H9 (cell line): Measurements from ENCODE around the gene GTF3C1. TPM values are rescaled to one million over a fixed set of nuclear protein-coding genes. Genes with fewer than 3 reads are reported as not detected.

Experiments
- DNase-seq: peaks from one replicate; pipeline ENCODE4 v3.0.0-alpha.2; 2017
- H2AFZ ChIP-seq: one replicate; pipeline ENCODE4 v1.6.1; 2013; ENCODE audit warnings: mild to moderate bottlenecking, low read length, control low read depth, moderate library complexity
- H2AK5ac ChIP-seq: 2 replicates; pipeline ENCODE4 v1.6.1; 2013; ENCODE audit warnings: low read length, control low read depth, mixed read lengths; ENCODE audit not compliant: insufficient read length
- H2BK120ac ChIP-seq: one replicate; pipeline ENCODE4 v1.6.1; 2013; ENCODE audit warnings: low read depth, mild to moderate bottlenecking, low read length, control low read depth, inconsistent platforms; ENCODE audit not compliant: poor library complexity, severe bottlenecking
- H2BK12ac ChIP-seq: 2 replicates; pipeline ENCODE4 v1.6.1; 2013; ENCODE audit warnings: low read length, control low read depth, mixed read lengths, low read depth; ENCODE audit not compliant: insufficient read length
- H2BK15ac ChIP-seq: 2 replicates; pipeline ENCODE4 v1.6.1; 2013; ENCODE audit warnings: low read depth, low read length, control low read depth
- H2BK20ac ChIP-seq: one replicate; pipeline ENCODE4 v1.6.1; 2013; ENCODE audit warnings: low read depth, mild to moderate bottlenecking, low read length, control low read depth, inconsistent platforms; ENCODE audit not compliant: poor library complexity, severe bottlenecking
- H2BK5ac ChIP-seq: 2 replicates; pipeline ENCODE4 v1.6.1; 2013; ENCODE audit warnings: low read length, control low read depth, mixed read lengths; ENCODE audit not compliant: insufficient read length
- H3K14ac ChIP-seq: 2 replicates; pipeline ENCODE4 v1.6.1; 2013; ENCODE audit warnings: low read length, control low read depth; ENCODE audit not compliant: insufficient read depth
- H3K18ac ChIP-seq: 2 replicates; pipeline ENCODE4 v1.6.1; 2013; ENCODE audit warnings: low read depth, mild to moderate bottlenecking, mixed read lengths, low read length, control low read depth; ENCODE audit not compliant: insufficient read length
- H3K23ac ChIP-seq: 2 replicates; pipeline ENCODE4 v1.6.1; 2013; ENCODE audit warnings: low read length, control low read depth, mixed read lengths, low read depth; ENCODE audit not compliant: insufficient read length
- H3K23me2 ChIP-seq: 2 replicates; pipeline ENCODE4 v1.6.1; 2013; ENCODE audit warnings: low read depth, mild to moderate bottlenecking, mixed read lengths, low read length, control low read depth; ENCODE audit not compliant: insufficient read length, poor library complexity, severe bottlenecking
- H3K27ac ChIP-seq: 2 replicates; pipeline ENCODE4 v1.5.1; 2013; ENCODE audit warnings: low read length, control low read depth, mixed read lengths, low read depth; ENCODE audit not compliant: insufficient read length
- H3K27me3 ChIP-seq: 2 replicates; pipeline ENCODE4 v1.6.1; 2013; ENCODE audit warnings: low read length, control low read depth, inconsistent platforms; ENCODE audit not compliant: insufficient read depth
- H3K4ac ChIP-seq: 2 replicates; pipeline ENCODE4 v1.6.1; 2013; ENCODE audit warnings: low read depth, mild to moderate bottlenecking, control low read depth, inconsistent platforms, low read length, moderate library complexity
- H3K4me1 ChIP-seq: 2 replicates; pipeline ENCODE4 v1.6.1; 2013; ENCODE audit warnings: low read length, control low read depth, inconsistent platforms; ENCODE audit not compliant: insufficient read depth
- H3K4me2 ChIP-seq: 2 replicates; pipeline ENCODE4 v1.6.1; 2013; ENCODE audit warnings: low read length, control low read depth, mixed read lengths; ENCODE audit not compliant: insufficient read length, insufficient read depth
- H3K56ac ChIP-seq: 2 replicates; pipeline ENCODE4 v1.6.1; 2013; ENCODE audit warnings: low read depth, mild to moderate bottlenecking, mixed read lengths, low read length, control low read depth; ENCODE audit not compliant: insufficient read length
- H3K79me1 ChIP-seq: 2 replicates; pipeline ENCODE4 v1.6.1; 2013; ENCODE audit warnings: low read depth, mild to moderate bottlenecking, moderate library complexity, low read length, control low read depth, inconsistent platforms; ENCODE audit not compliant: insufficient read depth, poor library complexity, severe bottlenecking
- H3K79me2 ChIP-seq: 2 replicates; pipeline ENCODE4 v1.6.1; 2013; ENCODE audit warnings: low read length, control low read depth, inconsistent platforms; ENCODE audit not compliant: insufficient read depth
- H3K9ac ChIP-seq: 2 replicates; pipeline ENCODE4 v1.6.1; 2013; ENCODE audit warnings: low read length, control low read depth, mixed read lengths; ENCODE audit not compliant: insufficient read length; ENCODE audit errors: extremely low read depth
- H3K9me3 ChIP-seq: one replicate; pipeline ENCODE4 v1.6.1; 2013; ENCODE audit warnings: low read depth, low read length, inconsistent platforms; ENCODE audit not compliant: control insufficient read depth
- H3T11ph ChIP-seq: one replicate; pipeline ENCODE4 v1.6.1; 2013; ENCODE audit warnings: mild to moderate bottlenecking, low read length, control low read depth, inconsistent platforms
- H4K20me1 ChIP-seq: one replicate; pipeline ENCODE4 v1.6.1; 2013; ENCODE audit not compliant: control insufficient read depth, insufficient read length, insufficient read depth
- H4K5ac ChIP-seq: 2 replicates; pipeline ENCODE4 v1.6.1; 2013; ENCODE audit warnings: low read depth, mild to moderate bottlenecking, mixed read lengths, low read length, control low read depth; ENCODE audit not compliant: insufficient read length
- H4K8ac ChIP-seq: replicated peaks from 2 replicates; pipeline ENCODE4 v1.6.1; 2013; ENCODE audit warnings: low read length, control low read depth, mixed read lengths, low read depth; ENCODE audit not compliant: insufficient read length
- H4K91ac ChIP-seq: 2 replicates; pipeline ENCODE4 v1.6.1; 2013; ENCODE audit warnings: low read depth, mild to moderate bottlenecking, moderate library complexity, mixed read lengths, low read length, control low read depth; ENCODE audit not compliant: insufficient read length
- H3K27ac Mint-ChIP-seq, 3 experiments: 2 replicates in 2 of 3; 3 replicates in 1 of 3; pipeline ENCODE4 v1.8.0; 2020 to 2021; ENCODE audit warnings: mixed read lengths in 3 of 3, mild to moderate bottlenecking in 1 of 3, moderate library complexity in 1 of 3
- H3K27me3 Mint-ChIP-seq: 2 replicates; pipeline ENCODE4 v1.8.0; 2021; ENCODE audit warnings: low read depth, mild to moderate bottlenecking, moderate library complexity, mixed read lengths
- H3K36me3 Mint-ChIP-seq, 3 experiments: 2 replicates in 2 of 3; 3 replicates in 1 of 3; pipeline ENCODE4 v1.8.0; 2020 to 2021; ENCODE audit warnings: low read depth in 3 of 3, mixed read lengths in 3 of 3; ENCODE audit not compliant: insufficient read depth in 1 of 3
- H3K4me1 Mint-ChIP-seq, 2 experiments: 2 replicates each; pipeline ENCODE4 v1.8.0; 2020; ENCODE audit warnings: mixed read lengths in 2 of 2
- H3K4me3 Mint-ChIP-seq, 2 experiments: 2 replicates in 1 of 2; 3 replicates in 1 of 2; pipeline ENCODE4 v1.8.0; 2020 to 2021; ENCODE audit warnings: mild to moderate bottlenecking in 2 of 2, mixed read lengths in 2 of 2, moderate library complexity in 1 of 2
- H3K9me3 Mint-ChIP-seq, 2 experiments: 2 replicates in 1 of 2; 3 replicates in 1 of 2; pipeline ENCODE4 v1.8.0; 2020; ENCODE audit warnings: mild to moderate bottlenecking in 2 of 2, mixed read lengths in 2 of 2, moderate library complexity in 1 of 2
- CTCF ChIP-seq: fragments of 200-600 bp; sonication (generic); conservative IDR thresholded peaks from 3 replicates; pipeline ENCODE4 v1.8.0; 2021; ENCODE audit warnings: antibody characterized with exemption, mild to moderate bottlenecking
- WGBS: extraction: QIAGEN DNeasy Blood & Tissue Kit; methylation state at CpG from one replicate; pipeline ENCODE4 v1.1.7; 2013; ENCODE audit warnings: missing lambda C conversion rate, low lambda C conversion rate, mixed read lengths; ENCODE audit not compliant: insufficient read length; ENCODE audit errors: extremely low coverage; 5-methylcytosine and 5-hydroxymethylcytosine counted together
- total RNA-seq: library from RNA; stranded (reverse); gene quantifications from 2 replicates; pipeline ENCODE4 v1.2.1, GENCODE V29; 2021

The GTF3C1 gene
- total RNA-seq, 1 experiment from 2014 or later = 113 TPM

DNA sequence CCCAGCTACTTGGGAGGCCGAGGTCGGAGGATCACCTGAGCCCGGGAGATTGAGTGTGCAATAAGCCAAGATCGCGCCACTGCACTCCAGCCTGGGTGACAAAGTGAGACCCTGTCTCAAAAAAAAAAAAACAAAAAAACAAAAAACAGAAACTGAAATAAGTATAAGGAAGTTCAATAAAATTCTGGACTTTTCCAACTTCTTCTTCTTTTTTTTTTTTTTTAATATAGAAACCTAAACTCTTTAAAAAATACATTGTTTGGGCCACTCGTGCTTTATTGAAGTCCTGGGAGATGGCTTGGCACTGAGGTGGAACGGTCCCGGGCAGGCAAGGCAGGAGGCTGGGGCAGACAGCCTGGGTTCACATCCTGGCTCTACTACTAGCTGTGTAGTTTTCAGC is 37.0 kb upstream of the GTF3C1 start:
- H3K4me2 ChIP-seq = no peak overlapping the region
- no peak overlapping the region for H3T11ph ChIP-seq
- H2AFZ ChIP-seq = no peak overlapping the region
- H4K20me1 ChIP-seq = no peaks in the 10 kb centered on the region
- H2BK20ac ChIP-seq = no peak overlapping the region
- no peak for DNase-seq
- peaks cover 3 to 7% of the 10 kb centered on the region in 2 experiments; a peak in 3 of 5 replicates for H3K9me3 Mint-ChIP-seq
- TF ChIP-seq CTCF = no peak
- no peak overlapping the region for H2BK5ac ChIP-seq
- H3K36me3 Mint-ChIP-seq = peaks cover 4 to 10% (median 4%) of the 10 kb centered on the region in 3 experiments; a peak in 6 of 7 replicates
- no peaks in the 10 kb centered on the region for H3K79me2 ChIP-seq
- no peak overlapping the region for H3K27ac Mint-ChIP-seq
- H3K4ac ChIP-seq = no peak overlapping the region
- H2BK120ac ChIP-seq = no peak overlapping the region
- no peak overlapping the region for H4K8ac ChIP-seq
- H3K9me3 ChIP-seq = no peaks in the 10 kb centered on the region
- no peaks in the 10 kb centered on the region for H3K79me1 ChIP-seq
- H2AK5ac ChIP-seq = no peak overlapping the region
- no peak overlapping the region for H3K18ac ChIP-seq
- no peak overlapping the region for H3K9ac ChIP-seq
- no peak overlapping the region for H2BK12ac ChIP-seq
- H3K27ac ChIP-seq = no peak overlapping the region
- no peak overlapping the region for H3K56ac ChIP-seq
- no peak overlapping the region for H3K14ac ChIP-seq
- H3K4me1 ChIP-seq = no peaks in the 10 kb centered on the region
- no peak overlapping the region for H2BK15ac ChIP-seq
- H3K23me2 ChIP-seq = no peaks in the 10 kb centered on the region
- H4K91ac ChIP-seq = no peak overlapping the region
- H3K23ac ChIP-seq = no peak overlapping the region
- no peak overlapping the region for H3K4me3 Mint-ChIP-seq
- H4K5ac ChIP-seq = no peak overlapping the region
- peaks cover 16% of the 10 kb centered on the region in 2 experiments for H3K4me1 Mint-ChIP-seq
- no CpG with 5 or more reads among the region's 8 CpGs for WGBS
- no peaks in the 10 kb centered on the region for H3K27me3 Mint-ChIP-seq
- H3K27me3 ChIP-seq = no peaks in the 10 kb centered on the region
